ENCODE data around the gene LRRC75A.
"Not testable (repeated sequence)": the region's sequence is repeated elsewhere in the genome, so short reads cannot be mapped to it uniquely, and the experiment has no call there.

LRRC75A gene

GRCh38 chr17:16395887-16396286 lies 96.1 kb downstream of the LRRC75A start:
- not testable (repeated sequence) for DNase-seq

DNA sequence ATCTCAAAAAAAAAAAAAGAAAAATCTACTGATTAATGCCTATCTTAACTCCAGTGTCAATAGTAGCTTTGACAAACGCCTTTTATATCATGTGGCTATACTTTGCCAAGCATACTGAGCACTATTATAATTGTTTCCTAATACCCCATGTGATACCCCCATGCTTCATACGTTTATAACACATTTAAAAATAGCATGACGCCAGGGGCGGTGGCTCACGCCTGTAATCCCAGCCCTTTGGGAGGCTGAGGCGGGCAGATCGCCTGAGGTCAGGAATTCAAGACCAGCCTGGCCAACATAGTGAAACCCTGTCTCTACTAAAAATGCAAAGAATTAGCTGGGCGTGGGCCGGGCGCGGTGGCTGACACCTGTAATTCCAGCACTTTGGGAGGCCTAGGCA lies 99.5 kb downstream of the LRRC75A start:
- not testable (repeated sequence) for DNase-seq
